Heart right ventricle (tissue), 16 donors: Measurements from ENCODE around the gene KRT82. TPM values are rescaled to one million over a fixed set of nuclear protein-coding genes. Genes with fewer than 3 reads are reported as not detected.
"Not testable (repeated sequence)": the region's sequence is repeated elsewhere in the genome, so short reads cannot be mapped to it uniquely, and the experiment has no call there.

ENCODE experiments used
- ATAC-seq, 8 donors: fragments of 200-7000 bp; cut with Tn5 transposase; one replicate each; pipeline ENCODE4 v1.9.1; 2020; ENCODE audit warnings: mild to moderate bottlenecking in 8 of 8, moderate library complexity in 8 of 8, moderate number of reproducible peaks in 1 of 8
- DNase-seq, 2 donors: peaks; one replicate each; pipeline ENCODE4 v3.0.0-alpha.2; 2020
- H3K27ac ChIP-seq, 10 donors: fragments of 200-600 bp; sonication (generic) in 2 of 10; one replicate each; pipeline versions ENCODE4 v1.5.0 to v1.8.0; 2020 to 2022; ENCODE audit warnings: mild to moderate bottlenecking in 3 of 10
- H3K27me3 ChIP-seq, 7 donors: fragments of 200-600 bp; one replicate each; pipeline ENCODE4 v1.8.0; 2021 to 2022; ENCODE audit warnings: mild to moderate bottlenecking in 2 of 7
- H3K36me3 ChIP-seq, 9 donors: fragments of 200-600 bp; sonication (generic) in 1 of 9; one replicate each; pipeline versions ENCODE4 v1.5.0 to v1.8.0; 2020 to 2022; ENCODE audit warnings: mild to moderate bottlenecking in 2 of 9
- H3K4me1 ChIP-seq, 9 donors: fragments of 200-600 bp; sonication (generic) in 1 of 9; one replicate each; pipeline versions ENCODE4 v1.5.0 to v1.8.0; 2020 to 2022; ENCODE audit warnings: mild to moderate bottlenecking in 4 of 9
- H3K4me3 ChIP-seq, 10 donors: fragments of 200-600 bp; sonication (generic) in 2 of 10; one replicate each; pipeline versions ENCODE4 v1.5.0 to v1.8.0; 2020 to 2022; ENCODE audit warnings: mild to moderate bottlenecking in 7 of 10, moderate library complexity in 2 of 10
- H3K9me3 ChIP-seq, 11 donors: fragments of 200-600 bp in 10 of 11; sonication (generic) in 2 of 11; one replicate each; pipeline versions ENCODE4 v1.5.0 to v1.8.0; 2013 to 2022; ENCODE audit warnings: mild to moderate bottlenecking in 2 of 11, control low read depth in 1 of 11, moderate library complexity in 1 of 11
- CTCF ChIP-seq, 9 donors: fragments of 200-600 bp; sonication (generic) in 2 of 9; IDR thresholded peaks; one replicate each; pipeline versions ENCODE4 v1.5.0 to v1.8.0; 2021 to 2022; ENCODE audit warnings: antibody characterized with exemption in 9 of 9, mild to moderate bottlenecking in 5 of 9, moderate library complexity in 1 of 9
- WGBS, 2 donors: extraction: QIAGEN DNeasy Blood & Tissue Kit; methylation state at CpG; one replicate each; pipeline ENCODE4 v1.1.7; 2013; ENCODE audit warnings: inconsistent platforms in 1 of 2; 5-methylcytosine and 5-hydroxymethylcytosine counted together
- intact Hi-C, 10 donors: fragments of 100-400 bp; cut with DNase I; formaldehyde crosslinking; loops; one replicate each; pipeline versions ENCODE4 v1.11.1 to v1.14.2; 2022
- polyA plus RNA-seq, 2 donors: library from polyadenylated mRNA; stranded (reverse); fragments of 200-250 nt; gene quantifications; one replicate each; pipeline ENCODE4 v1.2.3, GENCODE V29; 2013
- total RNA-seq, 10 donors: library from RNA; stranded (reverse); fragmentation: NEBNext Ultra II Directional in 3 of 10; extraction: Animal tissue kit (Norgen Biotek cat#: 25700) in 3 of 10; gene quantifications; one replicate each; pipeline versions ENCODE4 v1.2.1 to v1.2.4, GENCODE V29; 2021 to 2023
- donor health status: Arrhythmogenic right ventricular cardiomyopathy.
- donor health status: ischemic (EF 13 %, LVEDD 7.1; RV severe dilation, severe dysfunction).
- donor health status: healthy with polysubstance abuse.
- donor health status: DM: no; HTN: yes; CAD: no.
- donor health status: DM: no; HTN: no; CAD: no.
- donor health status: ischemic (EF 25% LVEDD 6.9; RV normal size, moderate dysfunction).
- donor health status: ischemic (EF 25% LVEDD 5.7; RV mildly dilated, moderate dysfunction).
- donor health status: healthy.
- donor health status: DM: yes; HTN: yes; CAD: no.
- donor health status: Ischemic cardiomyopathy.
- donor health status: ischemic (EF 35%, LVEDD 5.7; RV mildly dilated, moderate dysfunction).
- donor health status: nonischemic (EF 11% LVEDD 7.7; RV severe dilation, severe dysfunction).
- donor health status: DM: yes; HTN: yes; CAD: no.
- donor health status: PGD.
- donor health status: ischemic (EF 29% LVEDD 5.4; RV normal size, mild dysfunction).
- donor health status: nonischemic (EF 23%, LVEDD 6.1; RV moderate dilation, normal function).

Gene KRT82
- total and polyA plus RNA-seq, 12 donors = not detected

GRCh38 chr12:52347551-52348510 is 58.3 kb downstream of the KRT82 start:
- WGBS, 2 donors = 74 to 76% methylated on average over 16 of the region's 16 CpGs
- ATAC-seq = no peak
- Histone ChIP-seq H3K36me3 (no peaks in the 10 kb centered on the region), H3K4me1 (peaks cover 0 to 13% (median 4%) of the 10 kb centered on the region in 9 donors), H3K4me3 (no peak overlapping the region), H3K27me3 (peaks cover 0 to 11% (median 0%) of the 10 kb centered on the region in 7 donors), H3K27ac (no peak overlapping the region), H3K9me3 (peaks cover 0 to 14% (median 7%) of the 10 kb centered on the region in 11 donors)
- no peak for TF ChIP-seq CTCF (IDR thresholded peaks at IDR 0.05)
- intact Hi-C loops = no loop called here
- DNase-seq = no peak

GRCh38 chr12:52347016-52347415 is 59.1 kb downstream of the KRT82 start:
- Histone ChIP-seq H3K4me3 (no peak overlapping the region), H3K9me3 (peaks cover 0 to 18% (median 7%) of the 10 kb centered on the region in 11 donors), H3K4me1 (peaks cover 0 to 13% (median 4%) of the 10 kb centered on the region in 9 donors), H3K27ac (no peak overlapping the region), H3K36me3 (no peaks in the 10 kb centered on the region), H3K27me3 (peaks cover 0 to 5% (median 0%) of the 10 kb centered on the region in 7 donors)
- intact Hi-C loops = no loop called here
- no peak for TF ChIP-seq CTCF (IDR thresholded peaks at IDR 0.05)
- ATAC-seq (peak in 2 of 8 donors; percentile 7 to 18), DNase-seq (no peak)
- 75% methylated on average over 9 of the region's 9 CpGs for WGBS, 2 donors

- peaks cover 0 to 18% (median 7%) of the 10 kb centered on the region in 11 donors for H3K9me3 ChIP-seq
- peaks cover 0 to 7% (median 0%) of the 10 kb centered on the region in 7 donors for H3K27me3 ChIP-seq
- 37 to 44% methylated on average over 4 of the region's 4 CpGs for WGBS, 2 donors
- no peak for TF ChIP-seq CTCF (IDR thresholded peaks at IDR 0.05)
- peak in 1 of 2 donors; percentile 24 for DNase-seq
- no peak overlapping the region for H3K27ac ChIP-seq
- no peak overlapping the region for H3K4me3 ChIP-seq
- intact Hi-C loops = no loop called here
- no peaks in the 10 kb centered on the region for H3K36me3 ChIP-seq
- peaks cover 0 to 13% (median 4%) of the 10 kb centered on the region in 9 donors for H3K4me1 ChIP-seq
- peak; percentile 59 to 84 (median 70) for ATAC-seq
Measured at GRCh38 chr12:52346593-52346992, 59.5 kb downstream of the KRT82 start.

- ATAC-seq, DNase-seq, H3K4me3 ChIP-seq, intact Hi-C loops, H3K27ac ChIP-seq, H3K36me3 ChIP-seq: not testable (repeated sequence)
- peaks cover 0 to 13% (median 0%) of the 10 kb centered on the region in 9 donors for H3K4me1 ChIP-seq
- peaks cover 0 to 18% (median 7%) of the 10 kb centered on the region in 11 donors for H3K9me3 ChIP-seq
- 86 to 91% methylated on average over 8 of the region's 8 CpGs for WGBS, 2 donors
- peaks cover 0 to 14% (median 0%) of the 10 kb centered on the region in 7 donors for H3K27me3 ChIP-seq
Measured at GRCh38 chr12:52345041-52345440, 61.1 kb downstream of the KRT82 start.
